ENCODE measurements around the gene ARMC12. TPM values are rescaled to one million over a fixed set of nuclear protein-coding genes. Genes with fewer than 3 reads are reported as not detected.

Gene ARMC12
- polyA plus RNA-seq, 1 donor (not counting 4 experiments of a cell fraction or from before 2014, with no cell fraction given), result 0.54 TPM

DNA sequence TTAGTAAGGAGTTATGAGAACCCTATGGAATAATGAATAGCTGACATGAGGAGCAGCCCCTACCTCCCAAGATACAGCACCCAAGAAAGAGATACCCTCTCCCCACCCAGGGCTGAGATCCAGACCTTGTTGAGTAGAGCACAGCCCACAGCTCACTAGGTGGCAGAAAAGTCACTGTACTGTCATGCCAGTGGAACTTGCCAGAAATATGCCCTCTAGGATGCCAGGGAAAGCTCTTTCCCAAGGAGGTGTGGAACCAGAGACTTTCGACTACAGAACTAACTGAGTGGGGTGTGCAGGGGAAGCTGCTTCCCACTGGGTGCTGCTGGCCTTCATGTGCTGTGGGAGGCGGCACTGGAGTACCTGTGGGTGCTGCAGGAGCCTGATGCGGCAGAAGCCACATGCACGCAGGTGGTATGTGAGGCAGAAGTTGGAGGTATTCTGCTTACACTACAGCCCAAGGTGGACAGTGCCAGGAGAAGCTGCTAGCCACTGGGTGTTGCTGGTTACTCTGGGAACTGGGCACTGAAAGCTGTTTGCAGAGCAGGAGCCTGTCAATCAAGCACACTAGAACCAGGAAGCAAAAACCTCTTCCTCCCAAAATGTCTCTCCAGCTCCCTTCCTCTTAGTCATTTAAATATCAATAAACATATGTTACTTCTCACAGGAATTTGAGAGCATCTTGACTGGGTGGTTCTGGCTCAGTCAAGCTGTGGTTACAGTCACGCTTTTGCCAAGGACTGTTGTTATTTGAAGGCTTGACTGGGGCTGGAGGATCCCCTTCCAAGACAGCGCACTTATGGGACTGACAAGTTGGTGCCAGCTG lies 17.8 kb downstream of the ARMC12 start:
- no peak overlapping the region for H2AFZ ChIP-seq (ENCODE audit: control insufficient read depth, low read length)
- H3K9me1 ChIP-seq (ENCODE audit: control insufficient read depth, extremely low read depth, insufficient read depth, low read length), result no peaks in the 10 kb centered on the region
- no peaks in the 10 kb centered on the region for H3K9me3 ChIP-seq (ENCODE audit: control insufficient read depth, low read depth, low read length)
- FAIRE-seq (no peak), DNase-seq (ENCODE audit: low read depth, low spot score) (no peak)
- dilution Hi-C loops (cut with MboI; ENCODE audit: extremely low pct_ligation_motif_present, low sequenced_read_pairs), result no loop called here
- no peak overlapping the region for H3K4me2 ChIP-seq (ENCODE audit: control insufficient read depth, extremely low read depth, insufficient read depth, low read depth, low read length)
- H3K9ac ChIP-seq (ENCODE audit: control insufficient read depth, extremely low read depth, insufficient read depth, low read length), result no peak overlapping the region
- no peaks in the 10 kb centered on the region for H3K27me3 ChIP-seq (ENCODE audit: control insufficient read depth, extremely low read depth, insufficient read depth, low read length)
- H3K79me2 ChIP-seq (ENCODE audit: control insufficient read depth, insufficient read depth, low read length), result no peaks in the 10 kb centered on the region
- H4K20me1 ChIP-seq (ENCODE audit: control insufficient read depth, extremely low read depth, insufficient read depth, low read length), result no peaks in the 10 kb centered on the region
- H3K36me3 ChIP-seq (ENCODE audit: control insufficient read depth in 2 of 2, extremely low read depth in 1 of 2, insufficient read depth in 2 of 2, low read length in 2 of 2), result no peaks in the 10 kb centered on the region
- TF ChIP-seq, protein P1, sequence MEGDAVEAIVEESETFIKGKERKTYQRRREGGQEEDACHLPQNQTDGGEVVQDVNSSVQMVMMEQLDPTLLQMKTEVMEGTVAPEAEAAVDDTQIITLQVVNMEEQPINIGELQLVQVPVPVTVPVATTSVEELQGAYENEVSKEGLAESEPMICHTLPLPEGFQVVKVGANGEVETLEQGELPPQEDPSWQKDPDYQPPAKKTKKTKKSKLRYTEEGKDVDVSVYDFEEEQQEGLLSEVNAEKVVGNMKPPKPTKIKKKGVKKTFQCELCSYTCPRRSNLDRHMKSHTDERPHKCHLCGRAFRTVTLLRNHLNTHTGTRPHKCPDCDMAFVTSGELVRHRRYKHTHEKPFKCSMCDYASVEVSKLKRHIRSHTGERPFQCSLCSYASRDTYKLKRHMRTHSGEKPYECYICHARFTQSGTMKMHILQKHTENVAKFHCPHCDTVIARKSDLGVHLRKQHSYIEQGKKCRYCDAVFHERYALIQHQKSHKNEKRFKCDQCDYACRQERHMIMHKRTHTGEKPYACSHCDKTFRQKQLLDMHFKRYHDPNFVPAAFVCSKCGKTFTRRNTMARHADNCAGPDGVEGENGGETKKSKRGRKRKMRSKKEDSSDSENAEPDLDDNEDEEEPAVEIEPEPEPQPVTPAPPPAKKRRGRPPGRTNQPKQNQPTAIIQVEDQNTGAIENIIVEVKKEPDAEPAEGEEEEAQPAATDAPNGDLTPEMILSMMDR (optimal IDR thresholded peaks at IDR 0.05 in 1 of 3, IDR thresholded peaks at IDR 0.05 in 1 of 3, conservative IDR thresholded peaks at IDR 0.05 in 1 of 3; ENCODE audit: extremely low read depth in 1 of 3, insufficient read depth in 2 of 3, low read length in 3 of 3), result peak in 1 of 3 experiments; percentile 46
- TF ChIP-seq EZH2 (IDR thresholded peaks at IDR 0.05; ENCODE audit: low read length), result no peak
- H3K27ac ChIP-seq (ENCODE audit: control insufficient read depth, insufficient read depth, low read length), result no peak overlapping the region
- H3K4me1 ChIP-seq (ENCODE audit: control insufficient read depth, extremely low read depth, insufficient read depth, low read length), result no peaks in the 10 kb centered on the region
- no peak overlapping the region for H3K4me3 ChIP-seq (ENCODE audit: control insufficient read depth in 2 of 3, extremely low read depth in 1 of 3, insufficient read depth in 2 of 3, low read depth in 1 of 3, low read length in 3 of 3)

DNA sequence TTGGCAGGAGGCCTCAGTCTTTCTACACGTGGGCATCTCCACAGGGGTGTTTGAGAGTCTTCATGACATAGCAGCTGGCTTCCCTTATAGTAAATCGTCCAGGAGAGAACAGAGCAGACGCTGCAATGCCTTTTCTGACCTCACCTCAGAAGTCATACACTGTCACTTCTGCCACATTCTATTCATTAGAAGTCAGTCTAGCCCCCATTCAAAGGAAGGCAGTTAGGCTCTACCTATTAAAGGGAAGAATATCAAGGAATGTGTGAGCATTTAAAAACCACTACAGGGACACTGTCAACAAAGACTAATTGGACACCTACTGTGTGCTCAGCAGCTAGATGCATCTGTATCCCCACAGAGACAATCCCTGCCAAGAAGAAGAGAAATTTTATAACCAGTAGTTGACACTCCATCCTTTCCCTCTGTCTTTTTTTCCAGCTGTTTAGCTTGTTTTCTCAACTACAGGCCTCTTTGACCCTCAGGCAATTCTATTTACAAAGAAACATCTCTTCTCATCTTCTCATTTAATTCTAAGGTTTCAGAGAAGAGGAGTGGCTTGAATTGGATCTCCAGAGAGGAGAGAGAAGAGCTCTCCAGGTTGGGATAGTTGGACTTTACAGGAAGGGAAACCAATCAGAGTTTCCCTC lies 18.6 kb downstream of the ARMC12 start:
- DNase-seq (ENCODE audit: low read depth, low spot score) (no peak), FAIRE-seq (no peak)
- dilution Hi-C loops (cut with MboI; ENCODE audit: extremely low pct_ligation_motif_present, low sequenced_read_pairs), result no loop called here
- H3K27ac ChIP-seq (ENCODE audit: control insufficient read depth, insufficient read depth, low read length), result no peak overlapping the region
- H4K20me1 ChIP-seq (ENCODE audit: control insufficient read depth, extremely low read depth, insufficient read depth, low read length), result no peaks in the 10 kb centered on the region
- no peak overlapping the region for H3K4me2 ChIP-seq (ENCODE audit: control insufficient read depth, extremely low read depth, insufficient read depth, low read depth, low read length)
- H3K9ac ChIP-seq (ENCODE audit: control insufficient read depth, extremely low read depth, insufficient read depth, low read length), result no peak overlapping the region
- H3K27me3 ChIP-seq (ENCODE audit: control insufficient read depth, extremely low read depth, insufficient read depth, low read length), result no peaks in the 10 kb centered on the region
- no peaks in the 10 kb centered on the region for H3K4me1 ChIP-seq (ENCODE audit: control insufficient read depth, extremely low read depth, insufficient read depth, low read length)
- H2AFZ ChIP-seq (ENCODE audit: control insufficient read depth, low read length), result no peak overlapping the region
- H3K36me3 ChIP-seq (ENCODE audit: control insufficient read depth in 2 of 2, extremely low read depth in 1 of 2, insufficient read depth in 2 of 2, low read length in 2 of 2), result no peaks in the 10 kb centered on the region
- H3K9me3 ChIP-seq (ENCODE audit: control insufficient read depth, low read depth, low read length), result no peaks in the 10 kb centered on the region
- TF ChIP-seq EZH2 (IDR thresholded peaks at IDR 0.05; ENCODE audit: low read length), result no peak
- TF ChIP-seq, protein P1 (optimal IDR thresholded peaks at IDR 0.05 in 1 of 3, IDR thresholded peaks at IDR 0.05 in 1 of 3, conservative IDR thresholded peaks at IDR 0.05 in 1 of 3; ENCODE audit: extremely low read depth in 1 of 3, insufficient read depth in 2 of 3, low read length in 3 of 3), result no peak
- no peak overlapping the region for H3K4me3 ChIP-seq (ENCODE audit: control insufficient read depth in 2 of 3, extremely low read depth in 1 of 3, insufficient read depth in 2 of 3, low read depth in 1 of 3, low read length in 3 of 3)
- no peaks in the 10 kb centered on the region for H3K79me2 ChIP-seq (ENCODE audit: control insufficient read depth, insufficient read depth, low read length)
- no peaks in the 10 kb centered on the region for H3K9me1 ChIP-seq (ENCODE audit: control insufficient read depth, extremely low read depth, insufficient read depth, low read length)
